Activated naive CD8-positive, alpha-beta T cell treated with anti-CD3 and anti-CD28 coated beads for 36 hours (primary cell): ENCODE results near the gene ACSS1. TPM values are rescaled to one million over a fixed set of nuclear protein-coding genes. Genes with fewer than 3 reads are reported as not detected.
A peak's percentile ranks its signal among the peaks of the same experiment; 100 is the strongest.

Experiments
- DNase-seq: peaks from one replicate; pipeline ENCODE4 v3.0.0; 2021
- H3K27ac Mint-ChIP-seq: one replicate; pipeline ENCODE4 v1.8.0; 2022; ENCODE audit warnings: mild to moderate bottlenecking, moderate library complexity, mixed read lengths
- H3K27me3 Mint-ChIP-seq: one replicate; pipeline ENCODE4 v1.8.0; 2022; ENCODE audit warnings: mild to moderate bottlenecking, mixed read lengths
- H3K36me3 Mint-ChIP-seq: one replicate; pipeline ENCODE4 v1.8.0; 2021; ENCODE audit warnings: mild to moderate bottlenecking, mixed read lengths
- H3K4me1 Mint-ChIP-seq: one replicate; pipeline ENCODE4 v1.8.0; 2021; ENCODE audit warnings: mixed read lengths
- H3K4me3 Mint-ChIP-seq: one replicate; pipeline ENCODE4 v1.8.0; 2022; ENCODE audit warnings: mild to moderate bottlenecking, moderate library complexity, mixed read lengths
- H3K9me3 Mint-ChIP-seq: one replicate; pipeline ENCODE4 v1.8.0; 2022; ENCODE audit warnings: mixed read lengths
- total RNA-seq, 2 experiments: library from RNA; stranded (reverse); gene quantifications; one replicate each; pipeline ENCODE4 v1.2.3, GENCODE V29; 2021

The ACSS1 gene
- total RNA-seq, 2 experiments from 2014 or later = 14.3 to 14.5 TPM

- Mint-ChIP-seq H3K27me3 (no peaks in the 10 kb centered on the region), H3K27ac (peak overlapping the region; percentile 79), H3K4me3 (peak overlapping the region; percentile 79), H3K4me1 (peaks cover 50% of the 10 kb centered on the region), H3K9me3 (no peaks in the 10 kb centered on the region), H3K36me3 (no peaks in the 10 kb centered on the region)
- peak; percentile 78 for DNase-seq
These were observed 497 bp downstream of the ACSS1 start for GRCh38 chr20:25057234-25058050.

GRCh38 chr20:25056690-25057233, 1.2 kb downstream of the ACSS1 start:
- Mint-ChIP-seq H3K4me1 (peaks cover 50% of the 10 kb centered on the region), H3K27ac (peak overlapping the region; percentile 79), H3K4me3 (peak overlapping the region; percentile 79), H3K36me3 (no peaks in the 10 kb centered on the region), H3K27me3 (no peaks in the 10 kb centered on the region), H3K9me3 (no peaks in the 10 kb centered on the region)
- no peak for DNase-seq

GRCh38 chr20:25055711-25056495, 2.0 kb downstream of the ACSS1 start:
- Mint-ChIP-seq H3K27ac (peak overlapping the region; percentile 36), H3K36me3 (no peaks in the 10 kb centered on the region), H3K4me1 (peaks cover 52% of the 10 kb centered on the region), H3K9me3 (no peaks in the 10 kb centered on the region), H3K4me3 (peak overlapping the region; percentile 79), H3K27me3 (no peaks in the 10 kb centered on the region)
- DNase-seq = no peak

- no peak for DNase-seq
- Mint-ChIP-seq H3K36me3 (no peaks in the 10 kb centered on the region), H3K4me3 (no peak overlapping the region), H3K9me3 (no peaks in the 10 kb centered on the region), H3K27me3 (no peaks in the 10 kb centered on the region), H3K27ac (no peak overlapping the region), H3K4me1 (peaks cover 54% of the 10 kb centered on the region)
These were observed 2.8 kb downstream of the ACSS1 start for GRCh38 chr20:25054995-25055629.

GRCh38 chr20:25054096-25054820, 3.7 kb downstream of the ACSS1 start:
- Mint-ChIP-seq H3K36me3 (no peaks in the 10 kb centered on the region), H3K4me3 (no peak overlapping the region), H3K27me3 (no peaks in the 10 kb centered on the region), H3K4me1 (peaks cover 54% of the 10 kb centered on the region), H3K9me3 (no peaks in the 10 kb centered on the region), H3K27ac (no peak overlapping the region)
- no peak for DNase-seq

GRCh38 chr20:25053255-25054031, 4.5 kb downstream of the ACSS1 start:
- no peak for DNase-seq
- H3K27me3 Mint-ChIP-seq = no peaks in the 10 kb centered on the region
- no peaks in the 10 kb centered on the region for H3K36me3 Mint-ChIP-seq
- H3K27ac Mint-ChIP-seq = peak overlapping the region; percentile 34
- H3K9me3 Mint-ChIP-seq = no peaks in the 10 kb centered on the region
- H3K4me3 Mint-ChIP-seq = no peak overlapping the region
- H3K4me1 Mint-ChIP-seq = peaks cover 53% of the 10 kb centered on the region

GRCh38 chr20:25052255-25053194, 5.4 kb downstream of the ACSS1 start:
- H3K27ac Mint-ChIP-seq = no peak overlapping the region
- H3K36me3 Mint-ChIP-seq = no peaks in the 10 kb centered on the region
- DNase-seq = no peak

GRCh38 chr20:25051386-25052155, 6.4 kb downstream of the ACSS1 start:
- Mint-ChIP-seq H3K36me3 (no peaks in the 10 kb centered on the region), H3K4me1 (peaks cover 53% of the 10 kb centered on the region), H3K27ac (no peak overlapping the region), H3K27me3 (no peaks in the 10 kb centered on the region), H3K9me3 (no peaks in the 10 kb centered on the region), H3K4me3 (no peak overlapping the region)
- DNase-seq = no peak

More at GRCh38 chr20:25052255-25053194, 5.4 kb downstream of the ACSS1 start:
- Mint-ChIP-seq H3K4me3 (no peak overlapping the region), H3K27me3 (no peaks in the 10 kb centered on the region), H3K4me1 (peaks cover 53% of the 10 kb centered on the region), H3K9me3 (no peaks in the 10 kb centered on the region)

GRCh38 chr20:25050501-25051350, 7.2 kb downstream of the ACSS1 start:
- Mint-ChIP-seq H3K4me1 (peaks cover 46% of the 10 kb centered on the region), H3K36me3 (no peaks in the 10 kb centered on the region), H3K4me3 (no peak overlapping the region), H3K27me3 (no peaks in the 10 kb centered on the region), H3K27ac (no peak overlapping the region), H3K9me3 (no peaks in the 10 kb centered on the region)
- DNase-seq = no peak

GRCh38 chr20:25050082-25050481, 7.9 kb downstream of the ACSS1 start:
- H3K36me3 Mint-ChIP-seq = no peaks in the 10 kb centered on the region
- H3K27ac Mint-ChIP-seq = no peak overlapping the region
- no peaks in the 10 kb centered on the region for H3K9me3 Mint-ChIP-seq
- peaks cover 40% of the 10 kb centered on the region for H3K4me1 Mint-ChIP-seq
- no peaks in the 10 kb centered on the region for H3K27me3 Mint-ChIP-seq
- no peak overlapping the region for H3K4me3 Mint-ChIP-seq
- DNase-seq = no peak

GRCh38 chr20:25049261-25050060, 8.5 kb downstream of the ACSS1 start:
- peak overlapping the region; percentile 31 for H3K27ac Mint-ChIP-seq
- H3K27me3 Mint-ChIP-seq = no peaks in the 10 kb centered on the region
- no peaks in the 10 kb centered on the region for H3K9me3 Mint-ChIP-seq
- peaks cover 34% of the 10 kb centered on the region for H3K4me1 Mint-ChIP-seq
- DNase-seq = no peak
- no peak overlapping the region for H3K4me3 Mint-ChIP-seq
- no peaks in the 10 kb centered on the region for H3K36me3 Mint-ChIP-seq
